H1 (cell line): ENCODE data around the gene XAF1. TPM values are rescaled to one million over a fixed set of nuclear protein-coding genes. Genes with fewer than 3 reads are reported as not detected.
A peak's percentile ranks its signal among the peaks of the same experiment; 100 is the strongest.

Experiments
- CTCF ChIA-PET: fragments of 300-600 bp; sonication (Branson Sonifier 250); formaldehyde crosslinking; loops from one replicate; lab custom pipeline; 2021; ENCODE audit not compliant: partially characterized antibody; lab: Charles Lee
- POLR2A ChIA-PET: fragments of 300-600 bp; sonication (Branson Sonifier 250); formaldehyde crosslinking; loops from one replicate; lab custom pipeline; 2021; ENCODE audit warnings: inconsistent platforms; ENCODE audit not compliant: partially characterized antibody; lab: Charles Lee
- DNase-seq, 2 experiments: peaks; one replicate each; pipeline versions ENCODE4 v3.0.0 to v3.0.0-alpha.2; 2010 to 2022; ENCODE audit warnings: low spot score in 2 of 2, low read depth in 1 of 2, mixed read lengths in 1 of 2
- FAIRE-seq: peaks from 2 replicates; lab custom pipeline; 2011; peaks lifted over from hg19 to GRCh38; lab: Jason Lieb, UNC
- H2AFZ ChIP-seq: 2 replicates; pipeline ENCODE4 v1.8.1; 2012; ENCODE audit warnings: low read length, inconsistent platforms
- H2AK5ac ChIP-seq: 2 replicates; pipeline ENCODE4 v1.6.1; 2013; ENCODE audit warnings: low read depth, low read length
- H2BK120ac ChIP-seq: replicated peaks from 2 replicates; pipeline ENCODE3; 2013; ENCODE audit warnings: low read depth, low read length, inconsistent platforms
- H2BK12ac ChIP-seq: 2 replicates; pipeline ENCODE4 v1.6.1; 2013; ENCODE audit warnings: low read depth, low read length
- H2BK15ac ChIP-seq: 2 replicates; pipeline ENCODE4 v1.6.1; 2013; ENCODE audit warnings: low read length
- H2BK20ac ChIP-seq: 2 replicates; pipeline ENCODE4 v1.6.1; 2013; ENCODE audit warnings: low read length
- H2BK5ac ChIP-seq: 2 replicates; pipeline ENCODE4 v1.6.1; 2013; ENCODE audit warnings: low read depth, low read length
- H3K14ac ChIP-seq: 2 replicates; pipeline ENCODE4 v1.6.1; 2013; ENCODE audit warnings: inconsistent platforms; ENCODE audit not compliant: insufficient read length
- H3K18ac ChIP-seq: 2 replicates; pipeline ENCODE4 v1.6.1; 2013; ENCODE audit warnings: low read length; ENCODE audit errors: extremely low read depth
- H3K23ac ChIP-seq: 2 replicates; pipeline ENCODE4 v1.6.1; 2013; ENCODE audit warnings: inconsistent platforms; ENCODE audit not compliant: insufficient read length
- H3K23me2 ChIP-seq: 2 replicates; pipeline ENCODE4 v1.6.1; 2013; ENCODE audit warnings: low read depth, low read length
- H3K27ac ChIP-seq: 2 replicates; pipeline ENCODE4 v1.6.1; 2011; ENCODE audit warnings: low read depth, low read length, inconsistent platforms
- H3K27me3 ChIP-seq, 4 experiments: replicated peaks in 1 of 4; 1 replicate in 1 of 4; 2 replicates in 3 of 4; pipeline versions ENCODE4 v1.6.1 to v1.8.1; 2011 to 2013; ENCODE audit warnings: low read length in 3 of 4, mild to moderate bottlenecking in 3 of 4, inconsistent platforms in 2 of 4, mixed read lengths in 2 of 4, moderate library complexity in 1 of 4; ENCODE audit not compliant: control insufficient read depth in 3 of 4, insufficient read depth in 3 of 4; ENCODE audit errors: extremely low read depth in 1 of 4
- H3K36me3 ChIP-seq, 4 experiments: 2 replicates each; pipeline versions ENCODE4 v1.6.1 to v1.8.1; 2011 to 2013; ENCODE audit warnings: mild to moderate bottlenecking in 4 of 4, low read length in 3 of 4, moderate library complexity in 2 of 4, control low read depth in 1 of 4, inconsistent platforms in 1 of 4; ENCODE audit not compliant: insufficient read depth in 4 of 4, control insufficient read depth in 2 of 4
- H3K4ac ChIP-seq: replicated peaks from 2 replicates; pipeline ENCODE3; 2013; ENCODE audit warnings: low read length, low read depth, mixed read lengths, inconsistent platforms; ENCODE audit not compliant: insufficient read length
- H3K4me1 ChIP-seq, 4 experiments: replicated peaks in 1 of 4; 1 replicate in 1 of 4; 2 replicates in 3 of 4; pipeline versions ENCODE4 v1.6.1 to v1.8.1; 2011 to 2013; ENCODE audit warnings: low read length in 3 of 4, inconsistent platforms in 2 of 4, mixed read lengths in 1 of 4; ENCODE audit not compliant: insufficient read depth in 4 of 4, control insufficient read depth in 3 of 4
- H3K4me2 ChIP-seq, 2 experiments: 2 replicates each; pipeline versions ENCODE4 v1.6.1 to v1.8.1; 2011 to 2013; ENCODE audit warnings: low read depth in 2 of 2, low read length in 2 of 2, control low read depth in 1 of 2, inconsistent platforms in 1 of 2, mild to moderate bottlenecking in 1 of 2; ENCODE audit not compliant: insufficient read depth in 1 of 2
- H3K4me3 ChIP-seq, 4 experiments: fragments of 200-600, 300-600 bp in 1 of 4; sonication (generic), shearing (Covaris generic), sonication (Bioruptor Twin) in 1 of 4; 2 replicates each; pipeline versions ENCODE4 v1.5.1 to v1.8.1; 2011 to 2016; ENCODE audit warnings: low read length in 4 of 4, low read depth in 3 of 4, control low read depth in 2 of 4, inconsistent platforms in 2 of 4, mild to moderate bottlenecking in 2 of 4, mixed read lengths in 1 of 4, moderate library complexity in 1 of 4; ENCODE audit not compliant: insufficient read depth in 2 of 4; ENCODE audit errors: extremely low read depth in 1 of 4
- H3K56ac ChIP-seq: replicated peaks from 2 replicates; pipeline ENCODE3; 2013; ENCODE audit warnings: low read depth, mild to moderate bottlenecking, mixed read lengths, low read length, inconsistent platforms; ENCODE audit not compliant: insufficient read length
- H3K79me1 ChIP-seq: 2 replicates; pipeline ENCODE4 v1.6.1; 2013; ENCODE audit warnings: low read depth, low read length, control low read depth
- H3K79me2 ChIP-seq, 2 experiments: 2 replicates each; pipeline versions ENCODE4 v1.6.1 to v1.8.1; 2012 to 2013; ENCODE audit warnings: low read length in 2 of 2, mild to moderate bottlenecking in 2 of 2, inconsistent platforms in 1 of 2; ENCODE audit not compliant: insufficient read depth in 2 of 2, control insufficient read depth in 1 of 2
- H3K9ac ChIP-seq, 4 experiments: replicated peaks in 1 of 4; 1 replicate in 1 of 4; 2 replicates in 3 of 4; pipeline versions ENCODE4 v1.6.1 to v1.8.1; 2011 to 2013; ENCODE audit warnings: low read depth in 3 of 4, low read length in 3 of 4, control low read depth in 2 of 4, mild to moderate bottlenecking in 2 of 4, moderate library complexity in 2 of 4, inconsistent platforms in 1 of 4; ENCODE audit errors: extremely low read depth in 1 of 4
- H3K9me3 ChIP-seq, 2 experiments: 2 replicates each; pipeline versions ENCODE4 v1.6.1 to v1.8.1; 2012 to 2013; ENCODE audit warnings: mild to moderate bottlenecking in 2 of 2, moderate library complexity in 2 of 2, control low read depth in 1 of 2, inconsistent platforms in 1 of 2, low read depth in 1 of 2, low read length in 1 of 2, mixed read lengths in 1 of 2; ENCODE audit not compliant: insufficient read depth in 2 of 2
- H4K20me1 ChIP-seq, 2 experiments: replicated peaks in 1 of 2; 2 replicates each; pipeline versions ENCODE3 to v1.8.1; 2011 to 2013; ENCODE audit warnings: inconsistent platforms in 2 of 2, low read length in 2 of 2, mild to moderate bottlenecking in 1 of 2; ENCODE audit not compliant: insufficient read depth in 2 of 2, control insufficient read depth in 1 of 2
- H4K5ac ChIP-seq: 2 replicates; pipeline ENCODE4 v1.6.1; 2013; ENCODE audit warnings: low read length, low read depth, mixed read lengths, inconsistent platforms; ENCODE audit not compliant: insufficient read length
- H4K8ac ChIP-seq: 2 replicates; pipeline ENCODE4 v1.8.0; 2013; ENCODE audit warnings: mild to moderate bottlenecking, moderate library complexity, low read length, inconsistent platforms; ENCODE audit not compliant: insufficient read depth; ENCODE audit errors: extremely low read depth
- H4K91ac ChIP-seq: replicated peaks from 2 replicates; pipeline ENCODE3; 2013; ENCODE audit warnings: low read length, mixed read lengths, inconsistent platforms; ENCODE audit not compliant: insufficient read length
- KDM4A ChIP-seq: IDR thresholded peaks from one replicate; pipeline ENCODE4 v1.7.1; 2012; ENCODE audit warnings: low read depth, mild to moderate bottlenecking, moderate library complexity, low read length, inconsistent platforms; ENCODE audit not compliant: severe bottlenecking
- SUZ12 ChIP-seq: fragments of 200-600 bp; sonication (generic); IDR thresholded peaks from 2 replicates; pipeline ENCODE4 v1.6.1; 2012; ENCODE audit warnings: mild to moderate bottlenecking, inconsistent platforms, low read length, moderate library complexity, mixed read lengths
- WGBS, 2 experiments: shearing (Covaris generic) in 1 of 2; methylation state at CpG; one replicate each; pipeline versions ENCODE4 v1.1.6 to v1.1.7; 2013 to 2015; ENCODE audit warnings: low lambda C conversion rate in 2 of 2, mixed read lengths in 2 of 2, inconsistent platforms in 1 of 2, low coverage in 1 of 2, missing lambda C conversion rate in 1 of 2; ENCODE audit not compliant: insufficient replicate concordance in 2 of 2, insufficient coverage in 1 of 2, insufficient read length in 1 of 2; ENCODE audit errors: extremely low coverage in 1 of 2, missing lambda C conversion rate in 1 of 2; 5-methylcytosine and 5-hydroxymethylcytosine counted together
- polyA plus RNA-seq, 7 experiments: library from polyadenylated mRNA; depleted of rRNA in 3 of 7; stranded (reverse) in 5 of 7; unstranded in 2 of 7; fragments of >200 nt in 5 of 7; fragments of 200-250 nt in 2 of 7; gene quantifications; 1 replicate in 5 of 7; 2 replicates in 1 of 7; 4 replicates in 1 of 7; pipeline versions ENCODE4 v1.2.1 to v1.2.3, GENCODE V29; 2011 to 2013; ENCODE audit warnings: missing spikeins in 2 of 7, mixed read lengths in 2 of 7
- total RNA-seq: library from RNA; stranded (reverse); fragmentation: NEBNext Ultra II Directional; extraction: Animal tissue kit (Norgen Biotek cat#: 25700); gene quantifications from 2 replicates; pipeline ENCODE4 v1.2.1, GENCODE V29; 2021
- TF ChIP-seq, protein P1 (sequence below): IDR thresholded peaks from 2 replicates; pipeline ENCODE4 v1.6.1; 2012; ENCODE audit warnings: inconsistent platforms
- TF ChIP-seq, protein P2 (sequence below): IDR thresholded peaks from 2 replicates; pipeline ENCODE4 v1.6.1; 2012; ENCODE audit warnings: inconsistent platforms

Gene XAF1
- total and polyA plus RNA-seq, 2 of the 8 experiments (the other 6 are each of a cell fraction or from before 2014, with no cell fraction given), result not detected

DNA sequence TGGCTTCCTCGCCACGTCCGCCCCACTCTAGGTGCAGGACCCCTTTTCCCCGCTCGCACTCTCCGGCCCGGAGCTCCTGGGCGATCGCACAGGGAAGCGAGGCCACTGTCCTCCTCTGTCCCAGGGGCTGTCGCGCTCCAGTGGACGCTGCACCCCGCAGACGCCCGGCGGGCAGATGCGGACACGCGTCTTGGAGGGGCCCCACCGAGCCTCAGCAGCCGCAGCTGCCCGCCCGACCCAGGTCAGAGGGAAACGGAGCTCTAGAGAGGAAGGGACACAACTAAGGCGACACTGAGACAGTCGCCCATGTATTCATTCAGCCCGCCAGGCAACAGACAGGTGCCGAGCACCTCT, 42.0 kb upstream of the XAF1 start:
- Histone ChIP-seq H3K9ac (peak overlapping the region in 1 of 4 experiments; percentile 14; a peak in 2 of 7 replicates), H3K23ac (no peak overlapping the region), H4K20me1 (no peaks in the 10 kb centered on the region), H2BK120ac (no peak overlapping the region), H4K5ac (no peak overlapping the region), H2BK5ac (no peak overlapping the region), H2BK12ac (0 out of 2 replicates have a peak overlapping the region, but pooled peaks have one; percentile 50), H2AFZ (peak overlapping the region; percentile 68), H3K36me3 (no peaks in the 10 kb centered on the region), H2BK20ac (no peak overlapping the region), H3K4ac (no peak overlapping the region), H3K79me1 (no peaks in the 10 kb centered on the region; the same call in 1 of the 2 replicates), H4K91ac (no peak overlapping the region), H3K14ac (no peak overlapping the region), H3K4me2 (peak overlapping the region; percentile 78 to 93), H3K23me2 (peaks cover 19% of the 10 kb centered on the region; the same call in 1 of the 2 replicates), H3K9me3 (no peaks in the 10 kb centered on the region), H4K8ac (peak overlapping the region; percentile 7; the same call in 1 of the 2 replicates), H3K79me2 (no peaks in the 10 kb centered on the region), H3K27me3 (peaks cover 9 to 38% (median 31%) of the 10 kb centered on the region in 4 experiments), H2BK15ac (no peak overlapping the region), H3K18ac (no peak overlapping the region; the same call in 1 of the 2 replicates), H3K4me1 (peaks cover 0 to 12% (median 9%) of the 10 kb centered on the region in 4 experiments; a peak in 6 of 7 replicates), H3K56ac (no peak overlapping the region), H2AK5ac (no peak overlapping the region), H3K27ac (no peak overlapping the region), H3K4me3 (peak overlapping the region; percentile 39 to 68 (median 60))
- TF ChIP-seq SUZ12 (peak; percentile 11; the same call in 1 of the 2 replicates), KDM4A (no peak)
- TF ChIP-seq, protein P1, sequence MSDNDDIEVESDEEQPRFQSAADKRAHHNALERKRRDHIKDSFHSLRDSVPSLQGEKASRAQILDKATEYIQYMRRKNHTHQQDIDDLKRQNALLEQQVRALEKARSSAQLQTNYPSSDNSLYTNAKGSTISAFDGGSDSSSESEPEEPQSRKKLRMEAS, result peak; percentile 61
- TF ChIP-seq, protein P2, sequence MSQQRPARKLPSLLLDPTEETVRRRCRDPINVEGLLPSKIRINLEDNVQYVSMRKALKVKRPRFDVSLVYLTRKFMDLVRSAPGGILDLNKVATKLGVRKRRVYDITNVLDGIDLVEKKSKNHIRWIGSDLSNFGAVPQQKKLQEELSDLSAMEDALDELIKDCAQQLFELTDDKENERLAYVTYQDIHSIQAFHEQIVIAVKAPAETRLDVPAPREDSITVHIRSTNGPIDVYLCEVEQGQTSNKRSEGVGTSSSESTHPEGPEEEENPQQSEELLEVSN, result peak; percentile 57
- DNase-seq (no peak), FAIRE-seq (no peak)
- POLR2A ChIA-PET, result interaction anchor here (1.1 kb wide), 1 partner anchor 11 kb away, joined by 3 read pairs; no protein-coding TSS in a partner anchor
- CTCF ChIA-PET, result interaction anchor here (1.0 to 7.0 kb wide), 8 partner anchors 9 to 232 kb away, joined by 3 to 72 read pairs (median 6); no protein-coding TSS in a partner anchor
- WGBS, 2 experiments, result 8% methylated on average over 24 of the region's 29 CpGs; no CpG with 5 or more reads in 1 of the 2 experiments
